Activated CD4-positive, CD25-positive, alpha-beta regulatory T cell (primary cell): ENCODE data around the gene KRTAP10-4.
"Not testable (repeated sequence)": the region's sequence is repeated elsewhere in the genome, so short reads cannot be mapped to it uniquely, and the experiment has no call there.

ENCODE experiments used
- DNase-seq, 4 experiments: peaks; one replicate each; lab custom pipeline; 2025; lab: John Stamatoyannopoulos, UW

Gene KRTAP10-4

GRCh38 chr21:44579056-44579832 lies 5.7 kb downstream of the KRTAP10-4 start:
- DNase-seq: no peak

GRCh38 chr21:44579833-44580144 lies 6.3 kb downstream of the KRTAP10-4 start:
- no peak for DNase-seq

DNA sequence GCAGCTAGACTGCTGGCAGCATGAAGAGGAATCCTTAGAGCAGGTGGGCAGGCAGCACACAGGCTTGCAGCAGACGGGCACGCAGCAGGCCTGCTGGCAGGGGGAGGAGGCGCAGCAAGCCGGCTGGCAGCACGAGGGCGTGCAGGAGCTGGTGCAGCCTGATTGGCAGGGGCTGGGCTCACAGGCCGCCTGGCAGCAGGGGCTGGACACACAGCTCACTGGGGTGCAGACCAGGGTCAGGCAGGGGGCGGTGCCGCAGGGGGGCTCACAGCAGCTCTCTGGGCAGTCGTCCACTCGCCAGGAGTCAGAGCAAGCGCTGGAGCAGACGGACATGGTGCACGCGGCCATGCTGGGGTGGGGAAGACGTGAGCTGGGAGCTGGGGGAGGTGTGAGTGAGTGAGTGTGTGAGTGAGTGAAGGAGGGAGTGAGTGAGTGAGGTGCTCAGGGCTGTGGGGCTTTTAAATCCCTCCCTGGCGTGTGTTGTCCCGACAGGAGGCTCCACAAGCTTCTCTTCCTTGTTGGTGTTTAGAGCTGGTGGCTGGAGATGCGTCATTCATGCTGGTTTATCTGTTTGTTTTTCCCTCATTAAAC lies 6.8 kb downstream of the KRTAP10-4 start, which contains the start of gene KRTAP10-5:
TSS of gene KRTAP10-5 (minus strand) at position 374 of the 591 bp plus-strand sequence. CDS start at position 348, 26 bp downstream.
- DNase-seq: not testable (repeated sequence)

GRCh38 chr21:44581158-44581557 lies 7.6 kb downstream of the KRTAP10-4 start:
- DNase-seq: no peak

DNA sequence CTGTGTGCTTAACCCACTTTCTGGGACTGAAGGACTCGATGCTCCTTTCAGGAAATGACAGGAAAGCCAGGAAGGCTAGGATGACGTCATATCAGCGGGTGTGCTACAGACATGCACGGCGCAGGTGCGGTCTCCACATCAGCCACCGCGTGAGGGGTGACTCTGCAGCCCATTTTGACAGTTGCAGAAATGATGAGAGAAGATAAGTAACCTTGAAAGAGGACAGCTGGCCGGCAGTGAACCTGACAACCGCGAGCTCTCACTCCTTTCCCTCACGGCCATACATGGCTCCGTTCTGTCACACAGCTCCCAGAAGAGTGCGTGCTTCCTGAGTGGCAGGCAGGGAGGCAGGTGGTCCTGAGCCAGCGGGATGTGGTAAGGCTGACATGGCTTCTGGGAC lies 8.5 kb downstream of the KRTAP10-4 start:
- no peak for DNase-seq

DNA sequence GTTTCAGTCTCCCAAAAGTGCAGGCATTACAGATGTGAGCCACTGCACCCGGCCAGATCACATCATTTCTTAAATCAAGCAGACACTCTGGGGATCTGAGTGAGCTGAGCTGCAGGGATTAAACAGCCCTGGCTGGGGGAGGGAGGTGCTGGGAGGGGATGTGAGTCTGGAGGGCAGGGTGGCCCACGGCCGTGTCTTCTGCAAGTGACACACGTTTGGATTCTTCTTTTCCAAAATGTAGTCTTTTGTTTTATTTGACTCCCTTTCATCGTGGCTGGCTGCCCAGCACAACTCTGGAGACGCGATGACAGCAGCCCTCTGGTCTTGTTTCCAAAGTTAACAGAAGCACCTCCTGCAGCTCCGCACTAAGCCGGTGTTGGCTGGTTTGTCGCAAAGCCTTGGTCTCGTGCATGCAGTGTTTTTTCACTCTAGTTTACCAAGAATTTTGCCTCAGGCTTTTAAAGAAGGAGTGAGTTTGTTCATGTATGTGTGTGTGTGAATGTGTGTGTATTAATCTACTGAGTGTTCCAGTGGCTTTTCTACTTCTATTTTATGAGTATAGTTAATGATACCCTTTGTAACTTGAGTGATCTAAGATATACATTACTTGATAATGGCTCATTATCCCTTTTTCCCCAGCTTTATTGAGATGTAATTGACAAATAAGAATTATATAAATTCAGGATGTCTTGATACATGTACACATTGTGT lies 9.7 kb downstream of the KRTAP10-4 start:
- DNase-seq: no peak

- no peak for DNase-seq
These were observed 10.2 kb downstream of the KRTAP10-4 start for GRCh38 chr21:44583800-44584147.

- no peak for DNase-seq
These were observed 12.4 kb downstream of the KRTAP10-4 start for GRCh38 chr21:44585892-44586291.

- no peak for DNase-seq
These were observed 15.6 kb downstream of the KRTAP10-4 start for GRCh38 chr21:44589094-44589493.

DNA sequence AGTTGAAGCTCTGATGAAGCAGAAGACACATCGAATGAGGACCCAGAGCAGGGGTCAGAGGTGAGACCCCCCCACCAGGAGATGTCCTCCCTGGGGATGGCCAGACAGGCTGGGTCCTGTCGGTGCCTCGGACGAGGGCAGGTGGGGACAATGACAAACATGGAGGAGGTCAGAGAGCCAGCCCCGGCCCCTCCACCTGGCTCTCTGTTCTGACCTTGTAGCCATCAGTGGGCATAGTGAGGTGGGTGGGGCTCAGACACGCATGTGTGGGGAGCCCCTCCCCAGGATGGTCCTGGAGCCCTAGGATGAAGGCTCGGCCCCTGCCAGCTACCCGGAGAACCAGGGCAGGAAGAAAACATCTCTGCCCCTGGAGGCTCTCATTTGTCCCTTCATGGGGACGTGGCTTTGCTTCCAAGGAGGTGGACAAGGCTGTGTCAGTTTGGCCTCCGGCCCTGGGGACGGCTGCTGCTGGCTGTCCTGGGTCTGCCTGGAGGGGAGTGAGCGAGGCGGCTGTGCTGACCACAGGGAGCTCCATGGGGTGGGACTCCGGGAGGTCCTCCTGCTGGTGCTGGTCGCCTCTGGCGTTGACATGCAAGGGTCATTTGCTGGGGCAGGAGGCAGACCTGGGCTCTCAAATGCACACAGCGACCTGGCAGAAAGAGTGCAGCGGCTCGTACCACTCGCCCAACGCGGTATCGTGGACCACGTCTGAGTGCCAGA lies 16.2 kb downstream of the KRTAP10-4 start:
- no peak for DNase-seq

DNA sequence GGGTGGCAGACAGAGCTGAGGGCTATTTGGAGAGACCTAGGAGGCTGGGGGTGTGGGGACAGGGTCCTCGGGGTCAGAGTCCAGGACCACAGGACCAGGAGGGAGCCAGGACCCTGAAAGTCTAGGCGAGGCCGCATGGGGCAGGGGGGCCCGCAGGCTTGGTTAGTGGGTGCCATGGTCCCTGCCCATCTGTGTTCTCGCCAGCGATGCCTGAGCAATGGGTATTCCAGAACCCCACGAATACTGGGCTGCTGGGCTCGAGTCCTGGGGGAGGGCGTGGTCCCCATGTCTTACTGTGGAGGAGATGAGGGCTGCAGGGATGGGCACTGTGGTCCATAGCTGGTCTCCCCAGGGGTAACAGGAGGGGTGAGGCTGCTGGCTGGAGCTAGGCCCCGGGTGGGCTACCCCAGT lies 16.8 kb downstream of the KRTAP10-4 start:
- DNase-seq: no peak

DNA sequence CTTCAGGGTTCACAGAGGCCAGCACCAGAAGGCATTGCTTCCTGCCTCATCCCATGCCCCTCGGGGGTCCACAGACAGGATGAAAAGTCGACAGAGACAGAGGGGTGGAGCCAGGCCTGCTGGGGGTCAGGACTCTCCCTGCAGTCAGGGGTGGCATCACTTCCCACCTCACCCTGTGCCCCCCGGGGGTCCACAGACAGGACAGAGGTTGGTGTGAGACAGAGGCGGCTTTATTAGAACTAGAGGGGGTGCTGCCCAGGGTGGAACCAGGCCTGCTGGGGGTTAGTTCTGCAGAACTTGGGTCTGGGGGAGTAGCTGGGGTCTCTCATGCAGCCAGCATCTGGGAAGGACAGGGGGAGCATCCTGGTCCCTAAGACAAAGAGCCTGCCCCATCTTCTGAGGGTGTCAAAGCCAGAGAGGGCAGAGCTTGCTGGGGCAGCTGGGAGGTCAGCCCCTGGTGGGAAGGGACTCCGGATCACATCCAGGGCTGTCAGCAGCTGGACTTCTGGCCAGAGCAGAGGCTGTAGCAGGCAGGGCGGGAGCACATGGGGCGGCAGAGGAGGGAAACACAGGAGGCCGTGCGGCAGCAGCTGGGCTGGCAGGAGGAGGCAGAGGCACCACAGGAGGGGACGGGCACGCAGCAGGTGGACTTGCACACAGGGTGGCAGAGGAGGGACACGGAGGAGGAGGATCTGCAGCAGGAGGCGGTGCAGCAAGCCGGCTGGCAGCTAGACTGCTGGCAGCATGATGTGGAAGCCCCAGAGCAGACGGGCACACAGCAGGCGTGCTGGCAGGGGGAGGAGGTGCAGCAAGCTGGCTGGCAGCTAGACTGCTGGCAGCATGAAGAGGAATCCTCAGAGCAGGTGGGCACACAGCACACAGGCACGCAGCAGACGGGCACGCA lies 17.6 kb downstream of the KRTAP10-4 start:
- DNase-seq: not testable (repeated sequence)

- not testable (repeated sequence) for DNase-seq
These were observed 18.2 kb downstream of the KRTAP10-4 start for GRCh38 chr21:44591801-44592130.

DNA sequence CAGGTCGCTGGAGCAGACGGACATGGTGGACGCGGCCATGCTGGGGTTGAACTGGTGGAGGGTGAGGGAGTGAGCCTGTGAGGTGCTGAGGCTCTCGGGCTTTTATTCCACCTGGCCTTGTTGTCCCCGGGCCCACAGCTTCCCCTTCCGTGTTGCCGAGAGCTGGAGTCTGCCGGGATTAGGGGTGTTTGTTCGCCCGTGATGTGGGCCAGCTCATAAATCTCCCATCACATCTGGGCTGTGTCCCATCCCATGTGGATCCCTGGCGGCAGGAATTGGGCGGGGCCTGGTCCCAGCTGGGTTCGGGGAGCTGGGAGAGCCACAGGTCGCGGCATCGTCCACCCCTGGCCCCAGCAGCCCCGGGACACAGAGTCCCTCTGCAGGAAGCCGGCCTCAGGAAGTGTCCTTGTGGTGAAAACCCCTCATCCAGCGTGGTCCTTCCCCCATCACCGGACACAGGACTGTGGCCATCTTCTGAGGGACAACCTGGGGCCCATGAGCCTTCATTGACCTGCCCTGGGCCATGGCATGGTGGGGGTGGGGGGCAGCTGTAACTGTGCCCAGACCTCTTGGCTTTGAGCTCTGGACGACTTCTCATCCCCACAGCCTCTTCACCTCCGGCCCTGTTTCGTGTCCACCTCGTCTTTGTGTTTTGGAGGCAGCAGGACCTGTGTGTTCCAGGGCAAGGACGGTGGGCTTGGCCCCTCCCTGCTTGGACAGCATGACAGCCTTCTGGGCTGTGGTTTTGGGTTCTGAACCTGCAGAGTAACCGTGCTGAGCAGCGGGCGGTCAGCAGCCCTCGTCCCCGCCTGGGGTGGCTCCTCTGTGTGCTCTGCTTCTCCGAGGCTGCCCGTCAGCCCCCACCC lies 19.1 kb downstream of the KRTAP10-4 start, which contains the start of gene KRTAP10-6:
TSS of gene KRTAP10-6 (minus strand) at position 60 of the 866 bp plus-strand sequence. CDS start at position 39, 21 bp downstream.
- DNase-seq: no peak

GRCh38 chr21:44593598-44594405 lies 20.3 kb downstream of the KRTAP10-4 start:
- no peak for DNase-seq

DNA sequence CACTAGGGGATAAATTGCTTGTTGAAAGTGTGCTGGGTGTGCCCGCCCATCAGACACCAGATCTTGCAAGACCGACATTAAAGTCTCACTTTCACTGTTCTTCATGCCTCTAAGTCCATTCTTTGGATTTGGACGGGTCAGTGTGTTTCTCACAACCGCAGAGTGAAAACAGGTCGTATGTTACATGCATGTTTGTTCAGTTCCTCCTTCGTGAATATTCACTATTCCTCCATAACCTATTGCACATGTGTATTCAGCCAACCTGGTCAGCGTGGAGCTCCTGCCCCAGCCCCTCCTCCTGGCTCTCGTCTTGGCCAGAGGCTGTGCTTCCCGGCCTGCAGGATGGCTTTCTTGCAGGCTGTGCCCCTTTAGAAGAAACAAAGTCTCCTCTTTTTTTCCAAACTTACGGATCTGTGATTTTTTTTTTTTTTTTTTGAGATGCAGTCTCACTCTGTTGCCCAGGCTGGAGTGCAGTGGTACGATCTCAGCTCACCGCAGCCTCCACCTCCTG lies 20.9 kb downstream of the KRTAP10-4 start:
- no peak for DNase-seq

DNA sequence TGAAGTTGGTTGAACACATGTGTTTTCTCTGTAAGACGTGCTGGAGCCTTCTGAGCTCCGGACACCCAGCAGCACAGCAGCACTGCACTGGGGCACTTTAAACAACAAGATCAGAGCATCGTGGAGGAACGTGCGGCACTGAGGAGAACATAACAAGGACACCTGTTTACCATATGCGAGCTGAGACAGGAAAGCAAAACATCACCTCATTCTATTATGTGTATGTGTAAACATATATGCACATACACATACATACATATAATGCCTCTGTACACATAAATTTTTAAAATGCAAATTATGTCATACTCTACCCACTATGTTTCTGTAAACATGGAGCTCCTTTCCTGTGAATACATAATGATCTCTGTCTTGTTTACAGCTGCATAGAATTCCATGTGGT lies 22.0 kb downstream of the KRTAP10-4 start:
- no peak for DNase-seq

GRCh38 chr21:44596068-44596725 lies 22.7 kb downstream of the KRTAP10-4 start:
- DNase-seq: no peak

DNA sequence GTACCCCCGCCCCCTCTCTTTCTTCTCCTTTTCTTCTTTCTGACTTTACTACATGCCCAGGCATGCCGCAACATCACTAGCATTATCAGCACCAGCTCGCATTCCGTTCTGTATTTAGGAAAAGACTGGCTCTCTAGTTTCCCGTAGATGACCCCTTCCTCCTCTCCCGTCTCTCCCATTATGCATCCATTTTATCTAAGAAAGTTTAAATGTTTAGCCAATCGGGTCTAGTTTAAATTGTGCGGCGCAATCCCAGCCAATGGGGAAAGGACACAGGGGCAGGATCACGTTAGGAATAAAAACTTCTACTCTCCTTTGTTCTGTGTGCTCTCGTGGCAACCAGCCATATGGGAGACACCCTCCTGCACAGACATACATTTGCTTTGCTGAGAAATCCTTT lies 24.5 kb downstream of the KRTAP10-4 start:
- DNase-seq: no peak
